Lower lobe of right lung (tissue), 2 donors: Measurements from ENCODE around the gene CELF4. TPM values are rescaled to one million over a fixed set of nuclear protein-coding genes. Genes with fewer than 3 reads are reported as not detected.

Source experiments
- ATAC-seq, 2 donors: fragments of 200-7000 bp; cut with Tn5 transposase; one replicate each; pipeline ENCODE4 v1.9.1; 2020 to 2022; ENCODE audit warnings: mild to moderate bottlenecking in 2 of 2, moderate library complexity in 2 of 2
- DNase-seq: peaks from one replicate; pipeline ENCODE4 v3.0.0-alpha.2; 2020
- H3K27ac ChIP-seq: fragments of 200-600 bp; one replicate; pipeline ENCODE4 v1.8.0; 2022
- H3K27me3 ChIP-seq: fragments of 200-600 bp; one replicate; pipeline ENCODE4 v1.8.0; 2022; ENCODE audit warnings: low read depth
- H3K36me3 ChIP-seq: fragments of 200-600 bp; one replicate; pipeline ENCODE4 v1.8.0; 2022; ENCODE audit warnings: mild to moderate bottlenecking
- H3K4me1 ChIP-seq: fragments of 200-600 bp; one replicate; pipeline ENCODE4 v1.8.0; 2022
- H3K4me3 ChIP-seq: fragments of 200-600 bp; one replicate; pipeline ENCODE4 v1.8.0; 2022; ENCODE audit warnings: mild to moderate bottlenecking
- H3K9me3 ChIP-seq: fragments of 200-600 bp; one replicate; pipeline ENCODE4 v1.8.0; 2022
- intact Hi-C: fragments of 100-400 bp; cut with DNase I; formaldehyde crosslinking; loops from one replicate; pipeline ENCODE4 v1.11.0; 2022
- total RNA-seq: library from RNA; stranded (reverse); fragmentation: NEBNext Ultra II Directional; extraction: Animal tissue kit (Norgen Biotek cat#: 25700); gene quantifications from one replicate; pipeline ENCODE4 v1.2.1, GENCODE V29; 2021
- TF ChIP-seq, protein P1 (sequence below): fragments of 200-600 bp; IDR thresholded peaks from one replicate; pipeline ENCODE4 v1.8.0; 2022; ENCODE audit warnings: antibody characterized with exemption, mild to moderate bottlenecking
- donor health status: DM: no; HTN: yes; CAD: no; lungs with severe emphysema.

The CELF4 gene
- total RNA-seq, 1 donor from 2014 or later, result 0.38 TPM

GRCh38 chr18:37607281-37607680 lies 41.7 kb upstream of the CELF4 start:
- Histone ChIP-seq H3K27me3 (no peaks in the 10 kb centered on the region), H3K4me1 (no peaks in the 10 kb centered on the region), H3K4me3 (no peak overlapping the region), H3K9me3 (no peaks in the 10 kb centered on the region), H3K36me3 (no peaks in the 10 kb centered on the region), H3K27ac (no peak overlapping the region)
- DNase-seq (no peak), ATAC-seq (no peak)
- TF ChIP-seq, protein P1, sequence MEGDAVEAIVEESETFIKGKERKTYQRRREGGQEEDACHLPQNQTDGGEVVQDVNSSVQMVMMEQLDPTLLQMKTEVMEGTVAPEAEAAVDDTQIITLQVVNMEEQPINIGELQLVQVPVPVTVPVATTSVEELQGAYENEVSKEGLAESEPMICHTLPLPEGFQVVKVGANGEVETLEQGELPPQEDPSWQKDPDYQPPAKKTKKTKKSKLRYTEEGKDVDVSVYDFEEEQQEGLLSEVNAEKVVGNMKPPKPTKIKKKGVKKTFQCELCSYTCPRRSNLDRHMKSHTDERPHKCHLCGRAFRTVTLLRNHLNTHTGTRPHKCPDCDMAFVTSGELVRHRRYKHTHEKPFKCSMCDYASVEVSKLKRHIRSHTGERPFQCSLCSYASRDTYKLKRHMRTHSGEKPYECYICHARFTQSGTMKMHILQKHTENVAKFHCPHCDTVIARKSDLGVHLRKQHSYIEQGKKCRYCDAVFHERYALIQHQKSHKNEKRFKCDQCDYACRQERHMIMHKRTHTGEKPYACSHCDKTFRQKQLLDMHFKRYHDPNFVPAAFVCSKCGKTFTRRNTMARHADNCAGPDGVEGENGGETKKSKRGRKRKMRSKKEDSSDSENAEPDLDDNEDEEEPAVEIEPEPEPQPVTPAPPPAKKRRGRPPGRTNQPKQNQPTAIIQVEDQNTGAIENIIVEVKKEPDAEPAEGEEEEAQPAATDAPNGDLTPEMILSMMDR, result no peak
- intact Hi-C loops, result no loop called here

GRCh38 chr18:37604032-37604431 lies 38.4 kb upstream of the CELF4 start:
- Histone ChIP-seq H3K36me3 (no peaks in the 10 kb centered on the region), H3K27ac (no peak overlapping the region), H3K4me1 (no peaks in the 10 kb centered on the region), H3K9me3 (no peaks in the 10 kb centered on the region), H3K4me3 (no peak overlapping the region), H3K27me3 (no peaks in the 10 kb centered on the region)
- intact Hi-C loops, result no loop called here
- TF ChIP-seq, protein P1, result no peak
- DNase-seq (no peak), ATAC-seq (no peak)

DNA sequence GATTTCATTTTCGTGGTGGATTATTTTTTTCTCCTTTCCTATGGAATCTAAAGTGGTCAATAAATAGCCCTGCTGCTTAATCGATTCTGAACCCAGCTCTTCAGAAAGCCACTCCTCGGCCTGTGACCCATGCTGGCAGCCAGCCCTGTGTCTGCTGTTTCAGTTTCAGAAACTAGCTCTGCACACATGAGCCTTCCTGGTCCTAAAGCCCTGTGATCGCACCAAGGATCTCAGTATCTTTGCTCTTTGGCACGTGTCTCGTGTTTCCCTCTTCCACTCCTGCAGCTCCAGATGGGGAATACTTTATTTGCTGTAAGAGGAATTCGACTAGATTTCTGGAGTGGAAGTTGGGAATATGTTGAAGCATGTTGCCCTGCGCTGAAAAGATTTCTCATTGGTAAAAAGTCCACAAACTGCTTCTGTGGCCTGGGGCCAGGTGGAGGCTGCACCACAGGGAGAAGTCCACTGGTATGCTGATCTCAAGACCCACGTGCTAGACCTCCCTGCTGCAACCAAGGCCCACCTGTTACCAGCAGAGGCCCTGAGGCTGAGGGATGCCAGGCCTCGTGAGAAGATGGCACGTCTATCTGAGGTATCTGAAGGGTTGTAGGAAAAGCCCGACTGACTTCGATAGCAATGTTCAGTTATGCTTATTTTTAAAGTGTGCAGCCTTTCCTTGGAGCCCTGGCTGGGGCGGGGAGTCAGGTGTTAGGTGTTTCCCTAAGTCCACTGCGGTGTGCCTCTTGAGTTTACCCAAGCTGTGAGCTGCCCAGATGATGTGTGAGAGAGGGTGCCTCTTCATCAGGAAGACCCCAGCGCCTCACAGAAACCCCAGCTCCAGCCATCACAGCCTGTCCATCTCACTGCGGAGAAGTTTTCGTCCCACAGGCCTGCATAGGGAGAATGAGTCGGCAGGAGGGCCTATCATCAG lies 33.6 kb upstream of the CELF4 start:
- H3K4me3 ChIP-seq, result no peak overlapping the region
- H3K9me3 ChIP-seq, result no peaks in the 10 kb centered on the region
- no peaks in the 10 kb centered on the region for H3K27me3 ChIP-seq
- intact Hi-C loops, result no loop called here
- no peaks in the 10 kb centered on the region for H3K4me1 ChIP-seq
- H3K36me3 ChIP-seq, result no peaks in the 10 kb centered on the region
- no peak overlapping the region for H3K27ac ChIP-seq
- no peak for DNase-seq
- ATAC-seq, result no peak
- TF ChIP-seq, protein P1, result no peak

GRCh38 chr18:37598396-37598795 lies 32.8 kb upstream of the CELF4 start:
- Histone ChIP-seq H3K36me3 (no peaks in the 10 kb centered on the region), H3K4me3 (no peak overlapping the region), H3K9me3 (no peaks in the 10 kb centered on the region), H3K27ac (no peak overlapping the region), H3K27me3 (no peaks in the 10 kb centered on the region), H3K4me1 (no peaks in the 10 kb centered on the region)
- ATAC-seq (no peak), DNase-seq (no peak)
- intact Hi-C loops, result no loop called here
- TF ChIP-seq, protein P1, result no peak

DNA sequence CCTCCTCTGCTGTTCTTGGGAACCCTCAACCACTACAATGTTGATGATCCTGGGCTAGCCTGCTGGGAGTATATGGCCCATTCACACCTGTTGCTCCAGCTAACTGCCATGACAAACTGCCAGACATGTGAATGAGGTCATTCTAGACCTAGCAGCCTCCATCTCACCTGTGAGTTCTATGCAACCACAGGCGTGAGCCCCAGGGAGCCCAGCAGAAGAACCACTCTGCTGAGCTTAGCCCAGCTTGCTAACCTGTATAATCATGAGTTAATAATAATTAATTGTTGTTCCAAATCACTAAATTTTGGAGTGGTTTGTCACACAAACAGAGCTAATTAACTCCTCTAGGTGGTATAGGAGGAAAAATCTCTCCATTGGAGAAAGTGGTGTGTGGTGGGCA lies 24.7 kb upstream of the CELF4 start:
- Histone ChIP-seq H3K27ac (no peak overlapping the region), H3K4me1 (no peaks in the 10 kb centered on the region), H3K4me3 (no peak overlapping the region), H3K36me3 (no peaks in the 10 kb centered on the region), H3K9me3 (no peaks in the 10 kb centered on the region), H3K27me3 (peaks cover 4% of the 10 kb centered on the region)
- DNase-seq (no peak), ATAC-seq (no peak)
- intact Hi-C loops, result no loop called here
- TF ChIP-seq, protein P1, result no peak
